ENCODE results near the gene ATP2A2.
A peak's percentile ranks its signal among the peaks of the same experiment; 100 is the strongest.

ATP2A2 gene

GRCh38 chr12:110269622-110270124, 11.4 kb upstream of the ATP2A2 start:
- peak; percentile 85 for DNase-seq (ENCODE audit: low spot score)
- ChIA-PET POLR2A (ENCODE audit: low non-redundant PET) (interaction anchor here (1.6 kb wide), 1 partner anchor 11 kb away, joined by 8 read pairs; the partner anchor contains the start of gene ATP2A2), CTCF (no interaction called here)
- no peak for TF ChIP-seq CTCF (conservative IDR thresholded peaks at IDR 0.05; ENCODE audit: low read depth)
- peak overlapping the region; percentile 93 for H3K27ac ChIP-seq

GRCh38 chr12:110270125-110270962, 10.7 kb upstream of the ATP2A2 start:
- TF ChIP-seq CTCF (conservative IDR thresholded peaks at IDR 0.05; ENCODE audit: low read depth), result no peak
- ChIA-PET CTCF (interaction anchor here (0.5 kb wide), 1 partner anchor 147 kb away, joined by 3 read pairs; no protein-coding TSS in a partner anchor), POLR2A (ENCODE audit: low non-redundant PET) (interaction anchor here (1.6 kb wide), 1 partner anchor 11 kb away, joined by 8 read pairs; the partner anchor contains the start of gene ATP2A2)
- DNase-seq (ENCODE audit: low spot score), result peak; percentile 47
- H3K27ac ChIP-seq, result peak overlapping the region; percentile 93

- CTCF ChIA-PET, result no interaction called here
- POLR2A ChIA-PET (ENCODE audit: low non-redundant PET), result interaction anchor here (1.6 kb wide), 1 partner anchor 10 kb away, joined by 8 read pairs; the partner anchor contains the start of gene ATP2A2
- no peak for TF ChIP-seq CTCF (conservative IDR thresholded peaks at IDR 0.05; ENCODE audit: low read depth)
- DNase-seq (ENCODE audit: low spot score), result no peak
- no peak overlapping the region; the same call in 1 of the 2 replicates for H3K27ac ChIP-seq
Measured at GRCh38 chr12:110271015-110271414, 10.0 kb upstream of the ATP2A2 start.

- TF ChIP-seq CTCF (conservative IDR thresholded peaks at IDR 0.05; ENCODE audit: low read depth), result no peak
- H3K27ac ChIP-seq, result no peak overlapping the region
- DNase-seq (ENCODE audit: low spot score), result no peak
- POLR2A ChIA-PET (ENCODE audit: low non-redundant PET), result interaction anchor here (1.1 kb wide), 1 partner anchor 29 kb away, joined by 3 read pairs; no protein-coding TSS in a partner anchor
- CTCF ChIA-PET, result interaction anchor here (0.6 kb wide), 1 partner anchor 46 kb away, joined by 4 read pairs; no protein-coding TSS in a partner anchor
Measured at GRCh38 chr12:110277530-110278254, 3.4 kb upstream of the ATP2A2 start.

GRCh38 chr12:110278255-110278536, 2.9 kb upstream of the ATP2A2 start:
- DNase-seq (ENCODE audit: low spot score), result no peak
- TF ChIP-seq CTCF (conservative IDR thresholded peaks at IDR 0.05; ENCODE audit: low read depth), result no peak
- POLR2A ChIA-PET (ENCODE audit: low non-redundant PET), result no interaction called here
- H3K27ac ChIP-seq, result no peak overlapping the region
- CTCF ChIA-PET, result interaction anchor here (1.0 kb wide), 1 partner anchor 10 kb away, joined by 5 read pairs; no protein-coding TSS in a partner anchor

Measured in RWPE1 (cell line).